ENCODE results near the gene ZNF697.
"Not testable (repeated sequence)": the region's sequence is repeated elsewhere in the genome, so short reads cannot be mapped to it uniquely, and the experiment has no call there.

Gene ZNF697

GRCh38 chr1:119617751-119618691 lies 30.0 kb downstream of the ZNF697 start:
- H3K27ac ChIP-seq: peak overlapping the region; percentile 52
- TF ChIP-seq CTCF (conservative IDR thresholded peaks at IDR 0.05): no peak

GRCh38 chr1:119616748-119617147 lies 31.3 kb downstream of the ZNF697 start:
- H3K27ac ChIP-seq: not testable (repeated sequence)

GRCh38 chr1:119615100-119615499 lies 33.0 kb downstream of the ZNF697 start:
- H3K27ac ChIP-seq: not testable (repeated sequence)

- H3K27ac ChIP-seq: no peak overlapping the region
- peak; percentile 89 for TF ChIP-seq CTCF (conservative IDR thresholded peaks at IDR 0.05)
Measured at GRCh38 chr1:119613769-119614720, 34.0 kb downstream of the ZNF697 start.

- H3K27ac ChIP-seq: no peak overlapping the region
- TF ChIP-seq CTCF (conservative IDR thresholded peaks at IDR 0.05): peak; percentile 97
Measured at GRCh38 chr1:119611701-119612113, 36.4 kb downstream of the ZNF697 start.

- not testable (repeated sequence) for H3K27ac ChIP-seq
Measured at GRCh38 chr1:119608816-119609215, 39.2 kb downstream of the ZNF697 start.

GRCh38 chr1:119607087-119607807 lies 40.8 kb downstream of the ZNF697 start:
- H3K27ac ChIP-seq: not testable (repeated sequence)

- no peak for TF ChIP-seq CTCF (conservative IDR thresholded peaks at IDR 0.05)
- H3K27ac ChIP-seq: no peak overlapping the region
Measured at GRCh38 chr1:119606394-119606793, 41.7 kb downstream of the ZNF697 start.

GRCh38 chr1:119605686-119606085 lies 42.4 kb downstream of the ZNF697 start:
- no peak for TF ChIP-seq CTCF (conservative IDR thresholded peaks at IDR 0.05)

GRCh38 chr1:119605080-119605479 lies 43.0 kb downstream of the ZNF697 start:
- H3K27ac ChIP-seq: not testable (repeated sequence)

More at GRCh38 chr1:119605686-119606085, 42.4 kb downstream of the ZNF697 start:
- H3K27ac ChIP-seq: no peak overlapping the region

All from VCaP (cell line).